HG03565 (cell line): ENCODE measurements around the gene PTPRN.
A peak's percentile ranks its signal among the peaks of the same experiment; 100 is the strongest.
"Not testable (repeated sequence)": the region's sequence is repeated elsewhere in the genome, so short reads cannot be mapped to it uniquely, and the experiment has no call there.

ENCODE experiments used
- ATAC-seq: cut with Tn5 transposase; IDR thresholded peaks from one replicate; pipeline ENCODE4 v1.9.1; 2021; ENCODE audit warnings: mild to moderate bottlenecking, moderate library complexity; ENCODE audit not compliant: unreplicated experiment

PTPRN gene

DNA sequence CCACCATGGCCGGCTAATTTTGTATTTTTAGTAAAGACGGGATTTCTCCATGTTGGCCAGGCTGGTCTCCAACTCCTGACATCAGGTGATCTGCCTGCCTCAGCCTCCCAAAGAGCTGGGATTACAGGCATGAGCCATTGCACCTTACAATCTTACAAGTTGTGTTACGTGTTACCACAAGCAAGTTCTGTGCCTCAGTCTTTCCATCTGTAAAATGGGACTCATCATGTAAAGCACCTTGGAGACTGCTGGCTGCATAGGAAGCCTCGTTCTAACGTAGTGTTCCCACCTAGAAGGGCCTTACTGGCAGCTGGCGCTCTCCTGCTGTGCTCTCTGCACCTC lies 20.0 kb downstream of the PTPRN start:
- ATAC-seq: no peak

- no peak for ATAC-seq
Measured at GRCh38 chr2:219287580-219288265, 21.5 kb downstream of the PTPRN start.

- not testable (repeated sequence) for ATAC-seq
Measured at GRCh38 chr2:219287116-219287440, 22.1 kb downstream of the PTPRN start.

DNA sequence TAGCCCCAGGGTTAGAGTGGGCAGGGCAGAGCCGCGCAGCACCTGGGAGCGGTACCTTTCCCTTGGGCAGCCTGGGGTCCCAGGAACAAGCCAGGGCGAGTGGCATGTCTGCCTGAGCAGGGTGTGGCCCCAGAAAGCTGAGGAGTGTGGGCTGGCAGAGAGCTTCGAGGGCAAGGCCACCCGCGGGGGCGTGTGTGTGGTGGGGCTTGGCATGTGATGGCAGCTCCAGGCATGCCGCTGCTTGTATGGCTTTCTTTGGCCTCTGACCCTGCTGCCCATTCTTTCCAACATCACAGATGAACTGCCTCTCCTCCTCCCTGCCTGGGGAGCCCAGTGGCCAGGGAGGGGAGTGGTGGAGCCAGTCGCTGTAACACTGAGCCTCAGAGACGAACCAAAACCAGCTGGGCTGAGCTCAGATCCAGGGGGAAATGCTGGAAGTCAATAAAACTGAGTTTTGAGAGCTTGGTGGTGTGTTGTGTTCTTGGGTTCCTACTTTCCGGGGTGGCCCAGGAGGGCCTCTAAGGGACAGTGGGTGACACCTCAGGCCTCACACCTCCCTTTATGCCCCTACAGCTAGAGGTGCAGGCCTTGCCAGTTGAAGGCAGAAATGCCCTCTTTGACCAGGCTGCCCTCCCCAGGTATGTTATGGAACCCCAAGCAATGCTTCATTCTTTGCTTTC lies 22.6 kb downstream of the PTPRN start:
- no peak for ATAC-seq

DNA sequence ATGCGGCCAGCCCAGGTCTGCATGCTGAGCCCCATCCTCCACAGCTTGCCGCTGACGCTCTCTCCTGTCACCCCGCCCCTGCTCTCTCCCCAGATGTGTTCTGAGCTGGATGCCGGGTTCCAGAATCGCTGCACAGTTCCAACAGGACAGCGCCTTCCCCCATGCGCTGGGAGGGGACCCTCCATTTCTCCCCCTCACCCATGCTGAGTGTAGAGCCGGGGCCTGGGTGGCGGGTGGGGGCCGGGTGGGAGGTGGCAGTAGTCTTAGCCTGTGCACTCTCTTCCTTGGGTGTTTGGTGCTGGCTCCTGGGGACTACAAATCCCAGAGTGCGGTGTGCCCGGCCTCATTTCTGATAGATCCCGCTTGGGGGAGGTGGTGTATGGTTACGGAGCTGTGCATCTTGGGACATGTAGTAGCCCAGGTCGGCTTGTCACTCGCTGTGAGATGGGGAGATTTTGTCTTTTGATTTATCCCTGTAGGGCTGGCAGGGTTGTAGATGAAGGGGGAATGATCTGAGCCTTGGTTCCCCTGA lies 23.2 kb downstream of the PTPRN start:
- ATAC-seq: no peak

DNA sequence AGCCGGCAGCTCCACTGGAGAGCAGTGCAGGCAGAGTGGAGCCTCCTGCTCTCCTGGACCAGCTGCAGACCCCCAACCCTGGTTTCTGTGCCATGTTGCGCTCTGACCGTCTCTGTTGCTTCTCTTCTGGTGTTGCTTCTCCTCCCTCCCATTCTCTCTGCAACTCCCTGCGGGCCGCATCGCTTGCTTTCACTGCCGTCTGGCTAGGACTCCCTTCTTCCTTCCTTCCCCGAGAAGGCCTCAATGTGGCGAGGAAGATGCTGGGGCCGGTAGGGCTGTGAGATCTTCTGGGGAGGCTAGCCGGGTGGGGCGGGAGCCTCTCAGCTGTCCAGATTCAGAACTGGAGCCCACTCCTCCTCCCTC lies 23.8 kb downstream of the PTPRN start:
- ATAC-seq: no peak

- no peak for ATAC-seq
Measured at GRCh38 chr2:219284501-219285372, 24.5 kb downstream of the PTPRN start.

- ATAC-seq: no peak
Measured at GRCh38 chr2:219282943-219283581, 26.1 kb downstream of the PTPRN start.

GRCh38 chr2:219282375-219282774 lies 26.8 kb downstream of the PTPRN start:
- ATAC-seq: no peak

DNA sequence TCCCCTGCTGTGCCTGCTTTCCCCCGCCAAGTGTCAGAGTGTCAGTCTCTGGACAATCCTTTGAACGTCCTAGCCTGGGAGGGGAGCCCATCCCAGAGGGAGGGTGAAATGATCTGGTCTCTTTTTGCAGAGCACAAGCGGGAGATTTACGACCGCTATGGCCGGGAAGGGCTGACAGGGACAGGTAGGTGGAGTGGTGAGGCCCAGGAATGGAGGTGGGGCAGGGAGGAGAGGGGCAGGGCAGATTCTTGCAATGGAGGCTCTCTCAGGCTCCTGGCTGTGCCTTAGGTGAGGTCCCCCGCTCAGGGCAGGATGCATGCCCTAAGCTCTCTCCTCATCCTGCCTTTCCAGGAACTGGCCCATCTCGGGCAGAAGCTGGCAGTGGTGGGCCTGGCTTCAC lies 27.6 kb downstream of the PTPRN start:
- ATAC-seq: no peak

- ATAC-seq: no peak
Measured at GRCh38 chr2:219280651-219281050, 28.6 kb downstream of the PTPRN start.

DNA sequence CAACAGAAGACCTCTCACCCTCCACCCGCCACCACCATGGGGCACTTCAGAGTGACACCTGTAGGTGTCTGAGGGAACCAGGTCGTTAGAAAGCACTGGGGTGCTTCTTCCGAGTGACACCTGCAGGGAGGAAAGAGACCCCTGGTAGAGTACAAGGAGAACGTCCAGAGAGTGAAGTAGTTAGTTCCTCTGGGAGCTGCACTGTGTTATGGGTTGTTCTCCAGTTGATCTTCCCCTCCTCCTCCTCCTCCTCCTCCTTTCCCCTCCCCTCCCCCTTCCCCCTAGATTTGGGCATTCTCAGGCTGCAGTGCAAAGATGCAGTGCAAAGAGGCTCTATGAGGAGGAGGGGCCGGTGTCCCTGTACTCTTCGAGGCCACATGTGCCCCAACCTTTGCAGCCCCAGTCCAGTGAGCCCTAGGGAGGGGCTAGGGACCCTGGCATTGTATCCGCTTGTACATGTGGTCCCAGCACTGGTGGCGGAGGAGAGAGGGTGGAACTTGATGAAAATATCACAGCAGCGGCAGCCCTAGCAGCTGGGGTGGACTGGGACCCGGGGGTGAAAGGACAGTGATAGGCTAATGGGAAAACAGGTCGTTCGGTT lies 29.2 kb downstream of the PTPRN start:
- ATAC-seq: no peak

GRCh38 chr2:219279151-219279915 lies 29.9 kb downstream of the PTPRN start, which contains the start of gene DNAJB2:
DNAJB2 (plus strand) TSS chr2:219279366; CDS start chr2:219279834, 468 bp downstream.
- peak; percentile 82 for ATAC-seq

DNA sequence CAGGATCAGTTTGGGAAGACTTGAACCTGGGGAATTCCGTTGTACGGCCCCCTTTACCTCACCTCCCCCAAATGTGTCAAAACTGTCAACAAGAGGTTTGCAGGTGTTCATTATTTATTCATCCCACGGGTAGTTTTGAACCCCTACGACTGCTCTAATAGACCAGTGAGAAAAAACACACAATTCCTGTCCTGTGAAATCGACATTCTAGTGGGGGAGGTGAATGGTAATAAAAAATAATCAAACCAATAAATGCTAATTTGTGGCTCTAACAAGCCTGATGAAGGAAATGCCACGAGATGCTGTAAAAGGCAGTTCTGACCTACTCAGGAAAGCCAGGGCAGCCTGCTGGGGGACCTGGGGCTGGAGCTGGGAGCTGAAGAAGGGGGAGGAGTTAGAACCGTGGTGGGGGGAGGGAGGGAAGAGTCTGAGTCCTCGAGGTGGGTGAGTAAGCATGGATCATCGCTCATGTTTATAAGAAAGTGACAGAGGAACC lies 30.5 kb downstream of the PTPRN start:
- no peak for ATAC-seq

DNA sequence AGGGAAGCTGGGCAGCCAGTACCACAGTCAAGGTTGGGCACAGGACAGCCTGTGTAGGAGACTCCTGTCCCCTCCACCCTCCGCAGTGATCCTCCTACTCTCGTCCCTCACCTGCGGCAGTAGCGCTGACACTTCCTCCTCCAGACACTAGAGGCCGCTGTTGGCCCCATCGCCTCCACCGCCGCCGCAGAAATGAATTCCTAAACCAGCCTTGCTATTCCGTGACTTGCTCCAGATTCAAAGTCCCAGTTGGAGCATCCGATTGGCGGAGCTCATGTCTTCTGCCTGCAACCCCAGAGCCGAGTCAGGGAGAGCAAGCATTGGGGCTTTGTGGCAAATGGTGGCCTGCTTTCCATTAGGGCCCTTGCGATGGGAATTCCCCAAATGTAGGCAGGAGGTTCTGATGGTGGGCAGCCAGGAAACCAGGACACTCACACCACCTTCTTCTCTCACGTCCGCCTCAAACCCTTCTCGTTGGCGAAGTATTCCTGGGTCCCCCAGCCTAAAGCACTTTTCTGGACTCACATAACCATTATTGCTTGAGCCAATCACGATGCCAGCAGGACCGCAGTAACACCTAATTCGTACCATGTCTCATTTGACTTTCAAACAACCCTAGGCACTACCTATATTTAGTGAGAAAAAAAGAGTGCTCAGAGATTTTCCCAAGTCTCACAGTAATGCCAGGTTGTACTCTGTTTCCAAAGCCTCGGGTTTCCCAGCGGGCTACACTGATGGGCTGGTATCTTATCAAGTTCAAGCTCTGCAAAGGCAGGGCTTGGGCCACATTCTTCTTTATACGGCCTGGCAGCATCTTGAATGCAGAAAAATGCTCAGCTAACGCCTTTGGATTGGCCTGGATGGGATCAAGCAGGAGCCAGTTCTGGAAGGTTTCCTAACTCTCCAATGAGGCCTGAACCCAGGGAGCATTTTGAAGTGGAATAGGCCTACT lies 31.2 kb downstream of the PTPRN start:
- ATAC-seq: peak; percentile 19

- no peak for ATAC-seq
Measured at GRCh38 chr2:219274361-219274921, 34.8 kb downstream of the PTPRN start.

- ATAC-seq: no peak
Measured at GRCh38 chr2:219273937-219274336, 35.3 kb downstream of the PTPRN start.

DNA sequence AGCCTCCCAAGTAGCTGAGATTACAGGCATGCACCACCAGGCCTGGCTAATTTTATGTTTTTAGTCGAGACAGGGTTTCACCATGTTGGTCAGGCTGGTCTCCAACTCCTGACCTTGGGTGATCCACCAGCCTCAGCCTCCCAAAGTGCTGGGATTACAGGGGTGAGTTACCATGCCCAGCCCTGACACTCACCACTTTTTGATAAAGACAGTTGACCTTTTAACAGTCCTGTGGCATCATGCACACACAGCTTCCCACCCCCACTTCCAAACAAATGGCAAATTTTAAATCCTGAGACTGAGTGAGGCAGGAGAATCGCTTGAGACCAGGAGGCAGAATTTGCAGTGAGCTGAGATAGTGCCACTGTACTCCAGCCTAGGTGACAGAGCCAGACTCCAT lies 36.2 kb downstream of the PTPRN start:
- ATAC-seq: no peak
